GM12878 (cell line): ENCODE data around the gene TMEM138. TPM values are rescaled to one million over a fixed set of nuclear protein-coding genes. Genes with fewer than 3 reads are reported as not detected.

ENCODE experiments used
- ATAC-seq: fragments of 200-7000 bp; cut with Tn5 transposase; 3 replicates; pipeline ENCODE4 v1.9.1; 2020; ENCODE audit warnings: mild to moderate bottlenecking, moderate library complexity
- BruUV-seq: library from RNA; stranded (reverse); fragments of 400-500 nt; replicated peaks from 2 replicates; lab custom pipeline; 2021; lab: Mats Ljungman, UMichigan
- CTCF ChIA-PET: fragments of 300-600 bp; sonication (Branson Sonifier 250); formaldehyde crosslinking; extraction: SDS; loops from one replicate; lab custom pipeline; 2021; ENCODE audit warnings: inconsistent platforms; lab: Yijun Ruan, JAX
- POLR2A ChIA-PET: fragments of 350-600 bp; formaldehyde crosslinking; extraction: SDS; loops from one replicate; lab custom pipeline; 2021; ENCODE audit warnings: inconsistent platforms; lab: Charles Lee
- RAD21 ChIA-PET: fragments of 300-600 bp; sonication (Branson Sonifier 250); formaldehyde crosslinking; loops from one replicate; lab custom pipeline; 2023; ENCODE audit warnings: antibody characterized with exemption; ENCODE audit not compliant: unreplicated experiment; lab: Charles Lee
- SMC1A ChIA-PET: fragments of 300-600 bp; sonication (Branson Sonifier 250); formaldehyde crosslinking; loops from one replicate; lab custom pipeline; 2023; ENCODE audit not compliant: unreplicated experiment, uncharacterized antibody; lab: Charles Lee
- DNase-seq: peaks from one replicate; pipeline ENCODE4 v3.0.0-alpha.2; 2011; ENCODE audit warnings: low read depth, low spot score
- FAIRE-seq: peaks from 3 replicates; lab custom pipeline; 2011; peaks lifted over from hg19 to GRCh38; lab: Jason Lieb, UNC
- H2AFZ ChIP-seq: 2 replicates; pipeline ENCODE4 v1.6.0; 2011; ENCODE audit warnings: low read depth, low read length, control low read depth; ENCODE audit not compliant: control insufficient read depth
- H3K27ac ChIP-seq: 2 replicates; pipeline ENCODE4 v1.5.1; 2011; ENCODE audit warnings: control low read depth; ENCODE audit not compliant: control insufficient read depth, insufficient read depth
- H3K27me3 ChIP-seq, 2 experiments: replicated peaks in 1 of 2; 2 replicates each; pipeline versions ENCODE4 v1.6.0 to v1.6.1; 2011; ENCODE audit warnings: low read length in 1 of 2; ENCODE audit not compliant: control insufficient read depth in 2 of 2, insufficient read depth in 2 of 2
- H3K36me3 ChIP-seq, 2 experiments: 2 replicates each; pipeline ENCODE4 v1.5.1; 2011; ENCODE audit warnings: low read length in 1 of 2; ENCODE audit not compliant: control insufficient read depth in 2 of 2, insufficient read depth in 2 of 2
- H3K4me1 ChIP-seq: 2 replicates; pipeline ENCODE4 v1.6.1; 2011; ENCODE audit warnings: mild to moderate bottlenecking, low read length, moderate library complexity, mixed read lengths; ENCODE audit not compliant: control insufficient read depth, insufficient read depth
- H3K4me2 ChIP-seq: 2 replicates; pipeline ENCODE4 v1.6.0; 2011; ENCODE audit warnings: control low read depth; ENCODE audit not compliant: control insufficient read depth, insufficient read depth
- H3K4me3 ChIP-seq: fragments of 200-600 bp; sonication (generic); 2 replicates; pipeline ENCODE4 v1.5.1; 2016
- H3K79me2 ChIP-seq: 2 replicates; pipeline ENCODE4 v1.6.0; 2011; ENCODE audit warnings: low read length; ENCODE audit not compliant: control insufficient read depth, insufficient read depth
- H3K9ac ChIP-seq: 2 replicates; pipeline ENCODE4 v1.8.0; 2011; ENCODE audit warnings: low read length, control low read depth, mixed read lengths; ENCODE audit not compliant: control insufficient read depth, insufficient read depth
- H3K9me3 ChIP-seq: replicated peaks from 3 replicates; pipeline ENCODE4 v1.5.1; 2011; ENCODE audit warnings: mild to moderate bottlenecking, low read length; ENCODE audit not compliant: control insufficient read depth, insufficient read depth
- H4K20me1 ChIP-seq: 2 replicates; pipeline ENCODE4 v1.6.0; 2011; ENCODE audit not compliant: control insufficient read depth, insufficient read depth
- BACH1 ChIP-seq: fragments of 450-650 bp; IDR thresholded peaks from 2 replicates; pipeline ENCODE4 v1.6.1; 2017; ENCODE audit warnings: mild to moderate bottlenecking, borderline replicate concordance
- EGR1 ChIP-seq, 2 experiments: IDR thresholded peaks; 1 replicate in 1 of 2; 2 replicates in 1 of 2; pipeline ENCODE4 v1.6.1; 2011 to 2012; ENCODE audit warnings: low read depth in 2 of 2, low read length in 2 of 2, borderline replicate concordance in 1 of 2, mild to moderate bottlenecking in 1 of 2, moderate library complexity in 1 of 2
- IKZF2 ChIP-seq, 2 experiments: fragments of 450-650 bp; IDR thresholded peaks; 2 replicates each; pipeline ENCODE4 v1.6.1; 2017; ENCODE audit warnings: mild to moderate bottlenecking in 2 of 2, moderate library complexity in 2 of 2
- JUND ChIP-seq: IDR thresholded peaks from 2 replicates; pipeline ENCODE4 v1.6.1; 2012; ENCODE audit warnings: low read depth, mild to moderate bottlenecking, low read length, improper control_type of control experiment, moderate library complexity
- NR2F1 ChIP-seq: fragments of 450-650 bp; conservative IDR thresholded peaks from 2 replicates; pipeline ENCODE4 v1.6.1; 2017; ENCODE audit warnings: mild to moderate bottlenecking
- RFX5 ChIP-seq: IDR thresholded peaks from 2 replicates; pipeline ENCODE4 v1.6.1; 2011; ENCODE audit warnings: low read depth, low read length, improper control_type of control experiment
- SIN3A ChIP-seq: IDR thresholded peaks from 2 replicates; pipeline ENCODE4 v1.6.1; 2012; ENCODE audit warnings: low read depth, low read length, improper control_type of control experiment
- SMC3 ChIP-seq: IDR thresholded peaks from 2 replicates; pipeline ENCODE4 v1.6.1; 2011; ENCODE audit warnings: low read length, improper control_type of control experiment, borderline replicate concordance
- SPI1 ChIP-seq: IDR thresholded peaks from 2 replicates; pipeline ENCODE4 v1.6.1; 2011; ENCODE audit warnings: low read depth, mild to moderate bottlenecking, low read length, moderate library complexity, borderline replicate concordance; ENCODE audit not compliant: insufficient read depth
- SREBF2 ChIP-seq: IDR thresholded peaks from 2 replicates; pipeline ENCODE4 v1.6.1; 2012; ENCODE audit warnings: mild to moderate bottlenecking, low read length
- TCF12 ChIP-seq: IDR thresholded peaks from 2 replicates; pipeline ENCODE4 v1.6.1; 2011; ENCODE audit warnings: low read depth, mild to moderate bottlenecking, low read length
- TCF3 ChIP-seq: IDR thresholded peaks from 2 replicates; pipeline ENCODE4 v1.6.1; 2012; ENCODE audit warnings: low read depth, mild to moderate bottlenecking, low read length, borderline replicate concordance; ENCODE audit not compliant: insufficient read depth
- YBX1 ChIP-seq: fragments of 450-650 bp; IDR thresholded peaks from 2 replicates; pipeline ENCODE4 v1.6.1; 2016; ENCODE audit warnings: antibody characterized with exemption
- WGBS: methylation state at CpG from one replicate; pipeline ENCODE4 v1.1.6; 2016; ENCODE audit warnings: low lambda C conversion rate; ENCODE audit not compliant: insufficient replicate concordance, insufficient coverage; ENCODE audit errors: missing lambda C conversion rate; 5-methylcytosine and 5-hydroxymethylcytosine counted together
- in situ Hi-C: fragments of 300-500 bp; cut with MboI; formaldehyde crosslinking; loops from 9 replicates; pipeline ENCODE4 v1.14.3; 2018; ENCODE audit warnings: mixed read lengths
- intact Hi-C: fragments of 100-400 bp; cut with micrococcal nuclease; formaldehyde crosslinking; loops from one replicate; pipeline ENCODE4 v1.14.2; 2022; ENCODE audit not compliant: unreplicated experiment
- polyA plus RNA-seq, 11 experiments: library from polyadenylated mRNA; depleted of rRNA in 4 of 11; unstranded in 6 of 11; stranded (reverse) in 5 of 11; fragments of >200 nt; fragmentation: Nextera tagmentation in 4 of 11; fragmentation: Illumina TruSeq in 1 of 11; extraction: Ambion mirVana in 4 of 11; extraction: Trizol in 1 of 11; gene quantifications; 1 replicate in 1 of 11; 2 replicates in 10 of 11; pipeline versions ENCODE4 v1.2.1 to v1.2.3, GENCODE V29; 2011 to 2016; ENCODE audit warnings: inconsistent platforms in 2 of 11, missing spikeins in 2 of 11, low read depth in 1 of 11
- total RNA-seq, 4 experiments: library from RNA; depleted of rRNA in 3 of 4; stranded (reverse); fragments of >200 nt in 3 of 4; fragmentation: Illumina TruSeq in 1 of 4; extraction: Trizol in 1 of 4; gene quantifications; 2 replicates each; pipeline versions ENCODE4 v1.2.1 to v1.2.3, GENCODE V29; 2013 to 2021
- TF ChIP-seq, protein P1 (sequence below): IDR thresholded peaks from 2 replicates; pipeline ENCODE4 v1.6.1; 2011; ENCODE audit warnings: borderline replicate concordance, low read depth, mild to moderate bottlenecking, moderate library complexity, mixed read lengths, low read length; ENCODE audit not compliant: insufficient read depth; ENCODE audit errors: extremely low read length

The TMEM138 gene
- total and polyA plus RNA-seq, 10 of the 15 experiments (the other 5 are each of a cell fraction or from before 2014, with no cell fraction given), result 28.5 to 116 (median 73.4) TPM

DNA sequence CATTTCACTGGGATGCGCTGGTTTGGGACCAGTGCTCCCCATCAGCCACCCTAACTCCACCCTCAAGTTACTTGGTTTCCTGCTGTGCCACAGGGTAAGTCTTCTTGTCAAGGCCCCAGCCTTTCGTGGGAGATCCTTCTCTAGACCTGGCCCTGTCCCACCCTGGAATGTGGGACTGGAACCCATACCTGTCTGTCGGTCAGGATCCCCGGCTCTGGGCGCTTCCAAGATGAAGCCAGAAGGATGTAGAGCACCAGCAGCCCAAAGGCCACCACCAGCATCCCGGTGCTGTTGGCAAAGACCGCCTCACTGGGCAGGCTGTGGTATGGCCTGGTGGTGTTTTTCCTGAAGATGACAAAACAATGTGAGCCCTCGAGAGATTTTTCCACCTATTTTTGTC, 11.4 kb upstream of the TMEM138 start:
- Histone ChIP-seq H3K4me3 (no peak overlapping the region), H3K79me2 (peaks cover 4% of the 10 kb centered on the region), H4K20me1 (no peaks in the 10 kb centered on the region), H3K36me3 (peaks cover 17 to 20% of the 10 kb centered on the region in 2 experiments), H3K27ac (no peak overlapping the region), H3K4me2 (no peak overlapping the region), H3K4me1 (no peaks in the 10 kb centered on the region; the same call in 1 of the 2 replicates), H3K9ac (no peak overlapping the region), H2AFZ (no peak overlapping the region), H3K9me3 (no peaks in the 10 kb centered on the region), H3K27me3 (no peaks in the 10 kb centered on the region)
- no peak for ATAC-seq
- TF ChIP-seq YBX1 (no peak), SMC3 (no peak)
- intact Hi-C loops, result no loop called here
- no peak for FAIRE-seq
- ChIA-PET SMC1A (no interaction called here), POLR2A (interaction anchor here (0.7 kb wide), 1 partner anchor 15 kb away, joined by 3 read pairs; no protein-coding TSS in a partner anchor), RAD21 (no interaction called here), CTCF (no interaction called here)
- BruUV-seq, result no TSS peak
- in situ Hi-C loops, result no loop called here
- no peak for DNase-seq
- 97% methylated on average over 8 of the region's 8 CpGs for WGBS

DNA sequence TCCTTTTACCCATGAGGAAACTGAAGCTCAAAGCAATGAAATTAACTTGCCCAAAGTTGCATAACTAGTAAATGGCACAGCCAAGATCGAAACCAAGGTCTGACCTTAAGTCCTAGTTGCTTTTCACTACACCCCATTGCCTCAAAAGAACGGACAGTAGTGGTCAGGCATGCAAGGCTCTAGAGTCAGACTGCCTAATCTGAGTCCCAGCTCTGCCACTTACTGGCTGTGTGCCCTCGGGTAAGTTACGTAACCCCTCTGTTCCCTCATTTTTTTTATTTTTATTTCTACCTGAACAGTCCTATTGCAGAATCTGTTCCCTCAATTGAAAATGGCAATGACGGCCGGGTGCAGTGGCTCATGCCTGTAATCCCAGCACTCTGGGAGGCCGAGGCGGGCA, 10.1 kb upstream of the TMEM138 start:
- WGBS, result 82% methylated on average over 8 of the region's 8 CpGs
- DNase-seq (no peak), FAIRE-seq (no peak), ATAC-seq (no peak)
- H3K27me3 ChIP-seq, result no peaks in the 10 kb centered on the region
- TF ChIP-seq BACH1 (no peak), RFX5 (no peak), TCF12 (no peak), NR2F1 (no peak), JUND (no peak), SPI1 (no peak), SREBF2 (no peak), SIN3A (no peak), IKZF2 (IDR thresholded peaks at IDR 0.05) (no peak), EGR1 (IDR thresholded peaks at IDR 0.05; ENCODE audit: borderline replicate concordance in 1 of 2, low read depth in 2 of 2, low read length in 2 of 2) (no peak), TCF3 (no peak)
- TF ChIP-seq, protein P1, sequence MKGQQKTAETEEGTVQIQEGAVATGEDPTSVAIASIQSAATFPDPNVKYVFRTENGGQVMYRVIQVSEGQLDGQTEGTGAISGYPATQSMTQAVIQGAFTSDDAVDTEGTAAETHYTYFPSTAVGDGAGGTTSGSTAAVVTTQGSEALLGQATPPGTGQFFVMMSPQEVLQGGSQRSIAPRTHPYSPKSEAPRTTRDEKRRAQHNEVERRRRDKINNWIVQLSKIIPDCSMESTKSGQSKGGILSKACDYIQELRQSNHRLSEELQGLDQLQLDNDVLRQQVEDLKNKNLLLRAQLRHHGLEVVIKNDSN, result no peak
- no peak overlapping the region for H3K4me3 ChIP-seq
- H3K9me3 ChIP-seq, result no peaks in the 10 kb centered on the region
- H3K4me2 ChIP-seq, result no peak overlapping the region
- POLR2A ChIA-PET, result interaction anchor here (0.8 kb wide), 1 partner anchor 16 kb away, joined by 3 read pairs; no protein-coding TSS in a partner anchor
- intact Hi-C loops, result no loop called here
- H3K36me3 ChIP-seq, result peaks cover 20 to 23% of the 10 kb centered on the region in 2 experiments
- peaks cover 12% of the 10 kb centered on the region for H3K4me1 ChIP-seq
- in situ Hi-C loops, result no loop called here
- peaks cover 10% of the 10 kb centered on the region for H3K79me2 ChIP-seq
- RAD21 ChIA-PET, result interaction anchor here (1.2 kb wide), 1 partner anchor 17 kb away, joined by 3 read pairs; no protein-coding TSS in a partner anchor
- CTCF ChIA-PET, result interaction anchor here (1.0 to 20.8 kb wide), 2 partner anchors 14 to 165 kb away, joined by 3 to 387 read pairs; no protein-coding TSS in a partner anchor
- BruUV-seq, result no TSS peak
- H4K20me1 ChIP-seq, result no peaks in the 10 kb centered on the region
- H3K27ac ChIP-seq, result no peak overlapping the region
- H2AFZ ChIP-seq, result no peak overlapping the region
- SMC1A ChIA-PET, result interaction anchor here (0.6 to 12.8 kb wide), 4 partner anchors 10 to 90 kb away, joined by 3 to 243 read pairs (median 6); partner anchors contain the start of genes DDB1 and TKFC
- no peak overlapping the region for H3K9ac ChIP-seq
